ENCODE results near the gene NUPR1.

DNA sequence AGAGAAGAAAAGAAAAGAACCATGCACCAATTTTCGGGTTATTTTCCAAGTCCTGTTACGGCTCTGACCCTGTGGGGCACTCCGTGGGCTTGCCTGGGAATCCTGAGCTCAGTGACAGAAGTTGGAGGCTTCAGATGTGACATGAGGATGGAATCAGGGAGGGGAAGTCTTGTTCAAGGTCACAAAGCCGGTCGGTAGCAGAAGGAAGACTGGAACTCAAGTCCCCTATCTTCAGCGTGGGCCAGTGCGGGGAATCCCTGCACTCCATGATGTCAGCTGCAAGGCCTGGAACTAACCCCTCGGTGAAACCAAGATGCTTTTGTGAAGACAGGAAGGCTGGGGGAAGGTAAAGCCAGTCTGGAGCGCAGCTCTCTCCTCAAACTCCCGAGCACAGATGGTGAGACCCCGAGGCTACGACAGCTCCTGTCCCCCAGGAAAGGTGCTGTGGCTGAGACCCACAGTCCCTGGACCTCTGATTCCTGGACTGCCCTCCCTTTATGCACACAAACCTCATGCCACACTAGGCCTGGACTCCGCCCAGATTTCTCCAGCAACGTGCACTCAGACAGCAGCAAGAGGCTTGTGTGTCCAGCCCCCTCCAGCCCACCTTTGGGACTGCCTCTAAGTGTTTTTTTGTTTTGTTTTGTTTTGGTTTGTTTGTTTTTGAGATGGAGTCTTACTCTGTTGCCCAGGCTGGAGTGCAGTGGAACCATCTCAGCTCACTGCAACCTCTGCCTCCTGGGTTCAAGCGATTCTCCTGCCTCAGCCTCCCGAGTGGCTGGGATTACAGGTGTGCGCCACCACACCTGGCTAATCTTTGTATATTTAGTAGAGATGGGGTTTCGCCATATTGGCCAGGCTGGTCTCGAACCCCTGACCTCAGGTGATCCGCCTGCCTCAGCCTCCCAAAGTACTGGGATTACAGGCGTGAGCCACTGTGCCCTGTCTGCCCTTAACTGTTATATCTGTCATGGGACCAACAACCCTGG, 26.7 kb downstream of the NUPR1 start:
- TF ChIP-seq YY1 (IDR thresholded peaks at IDR 0.05; ENCODE audit: low read depth) = no peak
- TF ChIP-seq EP300 (IDR thresholded peaks at IDR 0.05; ENCODE audit: borderline replicate concordance) = no peak
- TF ChIP-seq EGR1 (IDR thresholded peaks at IDR 0.05) = no peak
- TF ChIP-seq, protein P1, sequence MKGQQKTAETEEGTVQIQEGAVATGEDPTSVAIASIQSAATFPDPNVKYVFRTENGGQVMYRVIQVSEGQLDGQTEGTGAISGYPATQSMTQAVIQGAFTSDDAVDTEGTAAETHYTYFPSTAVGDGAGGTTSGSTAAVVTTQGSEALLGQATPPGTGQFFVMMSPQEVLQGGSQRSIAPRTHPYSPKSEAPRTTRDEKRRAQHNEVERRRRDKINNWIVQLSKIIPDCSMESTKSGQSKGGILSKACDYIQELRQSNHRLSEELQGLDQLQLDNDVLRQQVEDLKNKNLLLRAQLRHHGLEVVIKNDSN (IDR thresholded peaks at IDR 0.05) = no peak
- TF ChIP-seq TCF12 (IDR thresholded peaks at IDR 0.05; ENCODE audit: low read depth) = no peak
- TF ChIP-seq, protein P2, sequence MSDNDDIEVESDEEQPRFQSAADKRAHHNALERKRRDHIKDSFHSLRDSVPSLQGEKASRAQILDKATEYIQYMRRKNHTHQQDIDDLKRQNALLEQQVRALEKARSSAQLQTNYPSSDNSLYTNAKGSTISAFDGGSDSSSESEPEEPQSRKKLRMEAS (IDR thresholded peaks at IDR 0.05) = no peak
- no peak for TF ChIP-seq TAF1 (IDR thresholded peaks at IDR 0.05; ENCODE audit: low read depth)
- TF ChIP-seq FOXM1 (IDR thresholded peaks at IDR 0.05; ENCODE audit: borderline replicate concordance, low read depth) = no peak
- TF ChIP-seq CEBPB (IDR thresholded peaks at IDR 0.05) = no peak
